ENCODE measurements around the gene TMEM143.

Gene TMEM143

DNA sequence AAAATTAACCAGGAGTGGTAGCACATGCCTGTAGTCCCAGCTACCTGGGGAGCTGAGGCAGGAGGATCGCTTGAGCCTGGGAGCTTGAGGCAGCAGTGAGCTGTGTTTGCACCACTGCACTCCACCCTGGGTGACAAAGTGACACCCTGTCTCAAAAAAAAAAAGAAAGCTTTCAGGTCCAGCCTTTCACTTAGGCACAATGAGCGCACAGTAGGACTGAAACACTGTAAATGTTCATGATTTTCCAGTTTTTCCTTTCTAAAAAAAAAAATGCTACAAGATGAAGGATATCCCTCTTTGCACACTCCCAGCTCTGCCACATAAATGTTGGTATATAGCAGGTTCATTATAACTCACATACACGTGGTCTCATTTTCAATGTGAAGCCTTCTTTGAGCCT is 76.0 kb downstream of the TMEM143 start:
- no peak for DNase-seq

DNA sequence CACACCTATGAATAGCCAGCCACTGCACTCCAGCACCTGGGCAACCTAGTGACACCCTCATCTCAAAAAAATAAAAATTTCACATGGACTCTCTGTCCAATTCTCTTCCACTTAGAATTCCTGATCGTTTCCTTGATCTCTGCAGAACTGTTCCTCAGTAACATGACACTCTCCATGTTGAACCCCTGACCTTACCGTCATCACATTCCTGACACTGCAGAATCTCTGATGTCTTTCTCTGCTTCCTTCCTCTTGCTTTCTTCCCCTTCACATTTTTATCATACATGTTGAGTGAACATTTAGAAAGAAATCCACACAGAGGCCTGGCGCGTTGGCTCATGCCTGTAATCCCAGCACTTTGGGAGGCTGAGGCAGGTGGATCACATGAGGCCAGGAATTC is 78.8 kb downstream of the TMEM143 start:
- DNase-seq, result no peak

DNA sequence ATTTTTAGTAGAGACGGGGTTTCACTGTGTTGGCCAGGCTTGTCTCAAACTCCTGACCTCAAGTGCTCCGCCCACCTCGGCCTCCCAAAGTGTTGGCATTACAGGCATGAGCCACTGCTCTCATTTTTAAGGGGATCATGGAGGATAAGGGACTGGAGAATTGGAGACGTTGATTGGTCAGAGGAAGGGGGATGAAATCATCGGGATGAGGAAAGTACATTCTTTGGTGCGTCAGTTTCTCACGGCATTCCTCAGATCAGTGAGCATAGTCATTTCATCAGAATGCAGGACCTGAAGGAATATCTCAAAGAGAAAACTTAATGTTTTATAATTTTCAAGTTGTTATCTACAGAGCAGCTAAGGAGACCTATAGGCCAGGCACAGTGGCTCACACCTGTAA is 79.8 kb downstream of the TMEM143 start:
- no peak for DNase-seq
